ENCODE results near the gene RAVER2.
"Not testable (repeated sequence)": the region's sequence is repeated elsewhere in the genome, so short reads cannot be mapped to it uniquely, and the experiment has no call there.

Gene RAVER2

DNA sequence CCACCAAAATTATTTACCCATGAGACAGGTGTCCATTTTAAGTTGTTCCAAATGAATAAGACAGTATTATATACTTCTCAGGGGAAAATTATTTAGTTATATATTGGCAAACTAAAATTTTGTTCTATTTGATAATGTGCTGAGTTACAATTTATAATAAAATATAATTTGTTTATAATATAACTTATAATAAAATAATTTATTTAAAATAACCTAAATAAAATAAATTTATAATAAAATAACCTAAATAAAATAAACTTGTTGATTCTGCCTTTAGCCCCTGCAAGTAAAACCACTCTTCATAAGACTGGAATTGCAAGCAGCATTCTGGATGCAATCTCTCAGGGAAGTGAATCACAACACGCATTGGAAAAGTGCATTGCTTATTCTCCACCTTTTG, 69.6 kb downstream of the RAVER2 start:
- DNase-seq (ENCODE audit: low read depth in 3 of 3), result no peak

DNA sequence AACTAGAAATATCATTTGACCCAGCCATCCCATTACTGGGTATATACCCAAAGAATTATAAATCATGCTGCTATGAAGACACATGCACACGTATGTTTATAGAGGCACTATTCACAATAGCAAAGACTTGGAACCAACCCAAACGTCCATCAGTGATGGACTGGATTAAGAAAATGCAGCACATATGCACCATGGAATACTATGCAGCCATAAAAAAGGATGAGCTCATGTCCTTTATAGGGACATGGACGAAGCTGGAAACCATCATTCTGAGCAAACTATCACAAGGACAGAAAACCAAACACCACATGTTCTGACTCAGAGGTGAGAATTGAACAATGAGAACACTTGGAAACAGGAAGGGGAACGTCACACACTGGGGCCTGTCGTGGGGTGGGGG, 72.5 kb downstream of the RAVER2 start:
- DNase-seq (ENCODE audit: low read depth in 3 of 3), result not testable (repeated sequence)

DNA sequence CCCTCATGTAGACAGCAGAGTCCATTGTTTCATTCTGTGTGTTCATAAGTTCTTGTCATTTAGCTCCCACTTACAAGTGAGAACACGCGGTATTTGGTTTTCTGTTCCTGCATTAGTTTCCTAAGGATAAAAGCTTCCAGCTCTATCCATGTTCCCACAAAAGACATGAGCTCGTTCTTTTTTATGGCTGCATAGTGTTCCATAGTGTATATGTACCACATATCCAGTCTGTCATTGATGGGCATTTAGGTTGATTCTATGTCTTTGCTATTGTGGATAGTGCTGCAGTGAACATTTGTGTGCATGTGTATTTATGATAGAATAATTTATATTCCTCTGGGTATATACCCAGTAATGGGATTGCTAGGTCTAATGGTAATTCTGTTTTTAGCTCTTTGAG, 75.7 kb downstream of the RAVER2 start:
- not testable (repeated sequence) for DNase-seq (ENCODE audit: low read depth in 3 of 3)

DNA sequence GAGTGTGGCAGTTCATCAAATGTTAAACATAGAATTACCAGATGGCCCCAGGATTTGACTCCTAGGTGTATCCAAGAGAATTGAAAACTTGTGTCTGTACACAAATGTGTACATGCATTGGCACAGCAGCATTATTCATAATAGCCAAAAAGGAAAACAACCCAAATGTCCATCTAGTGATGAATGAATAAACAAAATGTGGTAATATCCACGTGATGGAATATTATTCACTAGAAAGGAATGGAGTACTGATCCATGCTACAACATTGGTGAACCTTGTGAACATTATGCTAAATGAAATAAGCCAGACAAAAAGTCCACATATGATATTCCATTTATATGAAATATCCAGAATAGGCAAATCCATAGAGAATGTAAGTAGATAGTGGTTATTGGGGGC, 77.7 kb downstream of the RAVER2 start:
- DNase-seq (ENCODE audit: low read depth in 3 of 3), result no peak

DNA sequence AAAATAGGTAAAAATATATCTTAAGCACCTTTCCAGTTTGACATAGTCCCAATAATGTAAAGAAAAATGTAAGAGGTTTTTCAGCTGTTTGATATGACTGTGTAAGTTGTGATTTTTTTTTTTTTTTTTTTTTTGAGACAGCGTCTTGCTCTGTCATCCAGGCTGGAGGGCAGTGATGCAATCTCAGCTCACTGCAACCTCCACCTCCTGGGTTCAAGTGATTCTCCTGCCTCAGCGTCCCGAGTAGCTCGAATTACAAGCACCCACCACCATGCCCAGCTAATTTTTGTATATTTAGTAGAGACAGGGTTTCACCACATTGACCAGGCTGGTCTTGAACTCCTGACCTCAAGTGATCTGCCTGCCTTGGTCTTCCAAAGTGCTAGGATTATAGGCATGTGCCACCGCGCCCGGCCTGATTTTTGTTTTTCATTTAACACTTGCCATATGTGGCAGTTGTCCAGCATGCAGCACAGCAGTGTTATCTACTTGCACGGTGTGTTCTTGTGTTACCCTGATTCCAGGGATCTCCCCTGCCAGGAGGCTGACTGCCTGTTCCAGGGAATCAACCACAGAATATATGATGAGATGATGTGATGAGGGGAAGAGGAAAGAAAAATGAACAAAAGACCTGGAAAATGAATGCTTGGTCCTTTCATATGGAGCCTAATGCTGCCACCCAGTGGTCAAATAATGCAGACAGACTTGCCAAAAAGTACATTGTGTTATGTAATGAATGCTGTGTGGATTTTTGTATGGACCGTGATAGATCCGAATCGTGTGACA, 79.0 kb downstream of the RAVER2 start:
- peak; percentile 24 to 47 (median 26) for DNase-seq (ENCODE audit: low read depth in 3 of 3)

DNA sequence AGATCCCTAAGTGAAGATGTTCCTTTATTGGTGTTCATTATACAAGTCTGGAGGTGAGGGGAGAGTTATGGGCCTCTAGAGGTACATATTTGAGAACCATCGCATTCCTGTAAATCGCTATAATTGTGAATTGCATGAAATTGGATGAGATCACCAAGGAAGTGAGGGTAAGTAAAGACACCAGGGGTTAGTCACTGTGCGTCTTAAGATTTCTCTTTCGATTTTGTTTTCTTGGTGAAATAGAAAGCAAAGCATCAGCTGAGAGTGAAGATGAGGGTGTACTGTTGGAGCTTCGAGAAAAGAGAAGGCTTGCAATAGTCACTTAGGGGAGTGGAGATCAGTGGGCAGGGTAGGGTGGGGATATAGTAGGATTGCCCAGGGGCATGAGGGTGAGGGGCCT, 82.1 kb downstream of the RAVER2 start:
- DNase-seq (ENCODE audit: low read depth in 3 of 3), result no peak

DNA sequence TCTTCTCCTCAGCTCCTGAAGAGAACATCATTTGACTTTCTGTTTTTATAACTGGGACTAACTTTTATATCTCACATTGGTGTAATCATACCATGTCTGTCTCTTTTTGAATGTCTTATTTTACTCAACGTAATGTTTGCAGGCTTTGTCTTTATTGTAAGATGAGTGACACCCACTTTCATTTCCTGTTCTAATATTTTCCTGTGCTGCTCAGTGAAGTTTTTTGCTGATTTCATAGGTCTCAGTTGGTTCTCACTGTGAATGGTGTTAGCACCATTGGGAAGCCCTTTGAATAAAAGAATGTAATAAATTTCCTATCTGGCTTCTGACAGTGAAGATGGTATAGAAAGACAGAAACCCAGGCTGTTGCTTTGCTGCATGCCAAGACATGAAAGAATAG, 84.0 kb downstream of the RAVER2 start:
- no peak for DNase-seq (ENCODE audit: low read depth in 3 of 3)

DNA sequence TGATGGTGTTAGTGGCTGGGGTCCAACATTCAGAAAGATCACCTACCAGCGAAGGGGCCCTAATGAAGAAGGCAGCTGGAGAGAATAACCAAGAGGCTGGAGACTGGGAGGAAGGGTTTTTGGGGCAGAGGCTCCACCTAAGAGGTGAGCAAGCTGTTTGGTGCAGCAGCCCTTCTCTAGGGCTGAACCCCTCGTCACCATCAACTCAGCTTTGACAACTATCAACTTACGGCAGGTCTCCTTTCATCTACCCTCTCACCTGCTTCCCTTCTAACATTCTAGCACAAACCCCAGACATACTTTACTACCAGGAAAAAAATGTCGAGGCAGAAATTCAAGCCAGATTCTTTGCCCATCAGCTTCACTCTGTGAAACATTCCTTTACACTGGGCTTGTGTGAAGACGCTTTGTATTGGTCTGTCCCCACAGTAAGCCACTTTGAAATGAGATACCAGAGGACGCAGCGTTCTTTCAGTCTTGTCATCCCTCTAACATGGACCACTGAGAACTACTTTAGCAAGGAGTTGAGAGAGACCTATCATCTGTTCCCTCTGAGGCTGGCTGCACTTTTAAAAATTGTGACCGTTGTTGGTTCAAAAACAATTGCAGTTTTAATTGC, 84.6 kb downstream of the RAVER2 start:
- DNase-seq (ENCODE audit: low read depth in 3 of 3), result no peak

DNA sequence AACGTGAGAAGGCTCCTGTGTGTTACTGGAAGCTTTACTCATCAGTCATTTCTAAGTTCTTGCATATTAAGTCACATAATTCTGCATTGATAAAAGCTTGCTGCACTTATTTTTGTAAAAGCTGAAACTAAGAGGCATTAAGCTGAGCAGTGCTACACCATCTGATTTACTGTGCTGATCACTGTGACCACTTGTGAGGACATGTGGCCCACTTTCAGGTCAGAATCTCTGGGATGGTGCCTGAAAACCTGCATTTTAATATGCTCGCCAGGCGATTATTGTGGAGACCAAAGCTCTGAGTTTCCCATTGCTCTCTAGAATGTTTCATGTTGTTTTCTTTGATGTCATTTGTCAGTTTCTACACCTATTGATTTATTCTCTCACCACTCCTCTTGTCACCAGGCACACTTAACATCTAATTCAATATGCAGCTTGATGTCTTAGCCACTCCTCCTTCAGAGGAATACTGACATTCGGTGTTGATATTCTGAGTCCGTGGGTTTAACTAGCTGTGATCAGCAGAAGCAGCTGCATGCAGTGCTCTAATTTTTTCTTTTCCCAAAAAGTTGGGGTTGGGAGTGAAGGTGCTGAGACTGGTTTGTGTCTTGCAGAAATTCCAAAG, 85.3 kb downstream of the RAVER2 start:
- DNase-seq (ENCODE audit: low read depth in 3 of 3), result no peak

DNA sequence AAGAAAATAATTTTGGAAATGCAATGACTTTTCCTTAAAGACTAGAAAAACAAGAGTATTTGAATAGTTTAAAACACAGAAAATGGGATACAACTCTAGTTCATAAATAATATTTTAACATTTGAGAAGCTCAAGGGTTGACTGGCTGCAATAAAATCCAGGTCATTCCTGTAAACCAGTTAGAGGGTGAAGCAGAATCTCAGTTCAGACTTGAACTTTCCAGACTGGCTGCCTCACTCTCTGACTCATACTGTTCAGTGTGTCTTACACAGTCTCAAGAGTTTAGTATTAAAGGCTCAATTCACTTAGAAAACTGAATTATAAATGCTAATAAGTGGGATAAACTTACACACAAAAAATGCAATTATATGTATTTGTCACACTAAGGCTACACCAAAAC, 89.9 kb downstream of the RAVER2 start:
- DNase-seq (ENCODE audit: low read depth in 3 of 3), result no peak

DNA sequence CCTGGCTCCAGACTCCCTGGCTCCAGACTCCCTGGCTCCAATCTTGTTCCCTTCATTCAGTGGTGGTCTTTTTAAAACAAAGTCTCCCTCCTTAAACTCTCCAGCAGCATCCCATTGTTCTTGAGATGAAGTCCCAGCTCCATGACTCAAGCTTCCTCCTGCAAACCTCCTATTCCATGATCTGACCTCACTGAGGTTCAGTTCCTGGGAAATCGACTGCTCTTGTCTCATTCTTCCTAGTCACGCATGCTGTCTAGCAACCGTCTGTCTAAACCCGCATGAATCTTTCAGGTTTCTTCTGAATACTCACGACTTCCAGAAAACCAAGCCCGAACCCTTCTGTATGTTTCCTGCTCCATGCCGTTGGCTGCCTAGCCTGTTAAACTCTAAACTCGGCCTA, 91.9 kb downstream of the RAVER2 start:
- no peak for DNase-seq (ENCODE audit: low read depth in 3 of 3)

DNA sequence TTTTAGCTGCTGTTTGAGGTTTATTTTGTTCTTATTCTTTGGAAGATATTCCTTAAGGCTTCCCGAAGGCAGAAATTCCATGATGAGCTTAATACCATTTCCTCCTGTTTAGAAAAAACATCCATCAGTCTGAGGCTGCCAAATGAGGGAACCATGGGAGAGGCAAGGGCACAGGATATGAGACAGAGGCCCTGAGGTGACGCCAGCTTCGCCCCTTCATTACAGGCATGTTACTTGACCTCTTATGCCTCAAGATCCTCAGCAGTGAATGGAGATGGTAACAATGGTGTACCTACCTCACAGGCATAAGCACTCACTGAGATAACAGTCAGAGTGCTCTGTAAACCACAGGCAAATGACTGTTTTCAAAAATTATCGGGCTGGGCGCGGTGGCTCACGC, 93.6 kb downstream of the RAVER2 start:
- no peak for DNase-seq (ENCODE audit: low read depth in 3 of 3)

DNA sequence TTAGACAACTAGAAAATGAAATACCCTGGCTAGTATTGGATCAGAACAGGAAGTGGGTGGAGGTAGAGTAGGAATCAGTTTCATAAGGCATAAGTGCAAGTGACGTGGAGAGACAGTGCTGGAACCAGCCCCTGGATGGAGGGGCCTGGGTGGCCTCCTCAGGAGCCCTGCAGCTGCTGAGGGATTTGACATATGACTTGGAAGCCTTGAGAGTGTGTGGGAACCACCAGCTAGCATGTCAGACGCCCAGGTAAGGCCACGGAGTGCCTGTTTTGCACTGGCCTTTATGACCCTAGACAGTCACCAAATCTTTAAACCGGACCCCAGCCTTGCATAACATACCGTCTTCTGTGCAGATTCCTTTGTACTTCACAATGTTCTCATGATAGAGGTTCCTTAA, 94.4 kb downstream of the RAVER2 start:
- DNase-seq (ENCODE audit: low read depth in 3 of 3), result no peak

DNA sequence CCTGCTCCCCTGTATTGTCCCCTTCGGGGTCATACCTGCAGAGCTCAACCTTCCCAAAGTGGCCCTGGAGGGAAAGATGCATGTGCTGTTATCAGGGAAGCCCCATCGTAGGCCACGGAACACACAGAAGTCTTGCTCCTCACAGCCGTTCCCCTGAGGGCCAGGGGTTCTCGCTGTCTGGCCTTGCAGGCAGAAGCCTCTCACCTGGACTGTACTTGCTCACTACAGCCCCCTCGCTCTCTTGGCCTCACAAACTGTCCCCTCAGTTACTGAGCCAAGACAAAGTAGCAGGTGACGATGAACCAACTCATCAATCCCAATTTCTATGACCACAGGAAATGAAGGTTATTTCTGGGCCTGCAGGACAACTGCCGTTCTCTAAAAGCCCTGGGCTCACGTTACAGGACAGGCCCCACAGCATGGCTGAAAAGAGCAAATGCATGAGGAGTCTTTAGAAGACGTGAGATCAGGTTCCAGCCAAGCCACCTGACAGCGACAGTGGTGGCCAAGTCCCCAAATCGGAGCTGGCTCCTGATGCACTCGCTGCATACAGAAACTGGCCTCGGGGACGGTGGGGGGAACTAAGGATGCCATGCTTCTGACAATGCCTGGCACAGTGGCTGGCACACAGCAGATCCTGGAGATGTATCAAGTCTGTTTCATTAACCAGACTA, 95.0 kb downstream of the RAVER2 start:
- DNase-seq (ENCODE audit: low read depth in 3 of 3), result no peak

DNA sequence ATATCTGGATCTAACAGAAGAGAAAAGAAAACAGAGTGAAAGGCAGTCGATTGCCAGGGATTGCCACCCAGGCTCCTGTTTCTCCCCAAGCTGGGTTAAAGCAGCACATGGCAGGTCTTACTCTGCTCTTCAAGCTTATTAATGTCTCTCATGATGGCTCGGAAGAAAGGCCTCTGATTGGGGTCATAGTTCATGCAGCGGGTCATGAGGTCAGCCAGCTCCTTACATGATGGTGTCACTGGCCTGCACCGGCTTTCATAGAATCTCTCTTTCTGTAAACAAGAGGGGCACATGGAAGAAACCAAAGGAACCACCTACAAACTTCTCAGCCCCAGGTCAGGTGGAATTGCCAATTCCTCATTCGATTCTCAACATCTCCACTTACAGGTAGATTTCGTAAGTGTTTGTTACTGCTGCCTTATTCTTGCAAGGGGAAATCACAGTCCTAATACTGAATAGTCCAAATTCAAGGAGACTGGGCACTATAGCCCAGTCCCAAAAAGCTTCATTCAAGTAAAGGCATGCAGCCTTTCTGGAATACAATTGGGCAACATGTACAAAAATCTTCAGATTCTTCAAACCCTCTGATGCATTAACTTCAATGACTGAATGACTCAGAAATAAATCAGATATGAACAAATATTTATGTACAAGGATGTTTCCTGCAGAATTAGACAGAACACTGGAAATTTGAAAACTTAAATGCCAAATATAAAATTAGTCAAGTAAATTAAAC, 96.6 kb downstream of the RAVER2 start:
- DNase-seq (ENCODE audit: low read depth in 3 of 3), result no peak

DNA sequence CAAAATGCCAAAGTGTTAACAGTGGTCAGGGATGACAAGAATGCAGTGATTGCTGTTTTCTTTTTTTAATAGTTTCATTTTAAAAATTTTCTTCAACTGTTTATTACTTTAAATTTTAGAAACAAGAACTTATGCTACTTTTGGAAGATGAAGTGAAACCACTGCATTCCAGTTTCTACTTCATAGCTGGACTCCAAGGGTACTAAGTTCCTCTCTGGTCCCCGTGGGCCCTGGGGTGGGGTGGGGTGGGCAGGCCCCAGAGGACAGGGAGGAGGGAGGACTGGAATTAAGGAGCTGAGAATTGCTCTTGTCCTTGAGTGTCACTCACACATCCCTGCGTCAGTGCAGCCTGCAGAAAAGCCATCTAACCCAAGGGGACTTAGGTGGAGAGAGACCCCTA, 97.3 kb downstream of the RAVER2 start:
- DNase-seq (ENCODE audit: low read depth in 3 of 3), result no peak

DNA sequence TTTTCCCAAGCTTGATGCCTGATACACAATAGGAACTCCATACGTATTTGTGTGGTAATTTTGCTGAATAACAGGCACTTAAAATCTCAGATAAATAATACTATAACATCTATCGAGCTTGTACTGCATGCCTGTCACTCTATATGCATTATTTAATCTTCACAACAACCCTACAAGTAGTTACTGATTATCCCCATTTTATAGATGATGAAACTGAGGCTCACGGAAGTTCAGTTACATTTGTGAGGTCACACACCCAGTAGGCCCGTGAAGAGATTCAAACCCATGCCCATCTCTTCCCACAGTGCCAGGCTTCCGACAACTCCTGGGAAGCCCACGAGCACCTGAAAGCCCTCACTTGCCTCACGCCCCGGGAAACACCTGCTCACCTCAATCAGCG, 98.8 kb downstream of the RAVER2 start:
- DNase-seq (ENCODE audit: low read depth in 3 of 3), result no peak

DNA sequence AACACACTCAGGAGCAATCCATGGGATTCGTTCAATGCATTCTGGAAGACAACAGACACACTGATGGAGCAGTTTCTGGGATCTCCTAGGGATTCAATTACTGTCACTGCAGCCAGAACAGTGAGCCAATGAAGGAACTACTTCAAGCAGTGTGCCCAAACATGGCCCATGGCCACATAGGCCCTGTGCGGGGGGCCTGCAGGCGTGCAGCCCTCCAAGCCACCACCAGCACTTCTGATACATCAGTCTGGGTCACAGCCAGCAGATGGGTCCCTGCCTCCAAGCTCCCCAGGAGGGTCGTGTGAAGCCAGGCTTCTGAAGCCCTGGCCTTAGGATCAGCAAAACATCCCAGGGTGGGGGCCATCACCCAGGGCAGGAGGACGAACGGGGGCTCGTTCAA, 99.3 kb downstream of the RAVER2 start:
- DNase-seq (ENCODE audit: low read depth in 3 of 3), result no peak

DNA sequence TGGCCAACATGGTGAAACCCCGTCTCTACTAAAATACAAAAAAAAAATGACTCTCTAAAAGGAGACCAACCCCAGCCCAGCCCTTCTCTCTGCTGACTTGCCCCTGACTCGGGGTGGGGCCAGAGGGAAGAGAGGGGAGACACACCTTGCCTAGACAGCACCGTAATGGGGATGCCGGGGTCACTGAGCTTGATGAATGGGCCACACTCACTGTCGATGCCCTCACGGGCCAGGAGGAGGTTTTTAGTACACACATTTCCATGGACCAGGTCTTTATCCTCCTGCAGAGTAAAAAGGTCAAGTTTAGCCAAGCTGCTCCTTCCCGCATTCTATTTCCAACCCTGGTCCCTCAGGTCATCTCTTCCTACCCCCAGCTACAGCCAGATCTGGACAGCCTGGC, 99.7 kb downstream of the RAVER2 start:
- DNase-seq (ENCODE audit: low read depth in 3 of 3), result no peak

DNA sequence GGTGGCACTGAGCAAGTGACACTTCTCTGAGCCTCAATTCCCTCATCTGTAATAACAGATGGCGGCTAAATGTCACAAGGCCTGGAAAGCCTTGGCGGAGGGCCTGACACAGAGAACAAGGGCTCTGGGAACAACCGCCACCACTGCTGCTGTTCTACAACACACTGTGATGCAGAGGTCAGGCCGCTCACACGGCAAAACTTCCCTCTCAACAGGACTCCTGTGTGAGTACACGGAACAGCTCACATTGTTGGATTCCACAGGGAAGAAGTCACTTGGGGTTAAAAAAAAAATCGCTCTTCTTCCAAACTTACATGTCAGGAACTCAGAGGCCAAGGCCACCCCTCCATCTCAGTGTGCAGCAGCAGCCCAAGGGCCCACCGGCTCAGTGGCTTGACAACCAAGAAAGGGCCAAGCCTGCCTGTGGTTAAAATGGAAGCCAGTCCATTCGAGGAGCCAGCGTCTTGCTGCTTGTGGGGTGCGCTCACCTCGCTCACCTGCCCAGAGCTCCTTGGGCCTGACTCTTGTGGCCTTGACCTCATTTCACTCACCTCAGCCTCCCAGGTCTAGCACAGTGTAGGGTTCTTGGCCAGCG, 101.1 kb downstream of the RAVER2 start:
- DNase-seq (ENCODE audit: low read depth in 3 of 3), result no peak

DNA sequence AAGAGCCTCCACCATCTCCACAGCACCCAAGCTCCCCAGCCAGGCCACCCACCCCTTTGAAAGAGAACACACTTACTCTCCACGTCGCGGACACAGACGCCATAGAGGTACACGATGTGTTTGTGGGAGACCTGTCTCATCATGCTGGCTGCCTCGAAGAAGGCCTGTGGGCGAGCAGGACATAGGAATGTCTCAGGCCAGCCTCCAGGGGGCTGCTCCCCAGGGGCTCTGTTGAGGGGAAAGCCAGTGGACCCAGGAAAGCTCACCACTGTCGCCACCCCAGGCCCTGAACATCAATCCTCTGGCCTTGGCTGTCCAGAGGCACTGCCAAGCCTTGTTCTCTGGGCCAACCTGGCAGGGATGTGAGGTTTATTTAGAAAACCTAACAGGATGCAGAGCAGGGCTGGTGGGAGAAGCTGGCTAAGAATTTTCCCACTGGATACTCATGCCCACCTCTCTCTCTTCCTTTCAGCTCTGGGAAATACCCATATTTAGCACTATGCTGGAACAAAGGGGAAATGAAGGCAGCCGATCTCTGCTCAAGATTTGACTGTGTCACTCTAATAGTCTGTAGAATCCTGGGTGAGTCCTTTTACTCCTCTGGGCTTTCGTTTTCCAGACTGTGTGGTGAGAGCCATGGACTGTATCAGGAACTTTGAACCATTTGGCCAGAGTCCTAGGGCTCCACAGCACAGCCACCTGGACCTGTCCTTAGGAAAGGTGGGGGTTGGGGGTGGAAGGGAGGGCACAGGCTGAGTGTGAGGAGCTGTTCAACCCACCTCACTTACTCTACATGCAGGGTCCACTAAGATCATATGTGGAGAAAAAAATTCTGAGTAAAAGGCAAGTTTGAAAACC, 101.9 kb downstream of the RAVER2 start:
- no peak for DNase-seq (ENCODE audit: low read depth in 3 of 3)

Data from stimulated activated CD4-positive, alpha-beta T cell treated with anti-CD3 and anti-CD28 coated beads, TNF-alpha, amount 100 ng/mL, for 24 hours (primary cell).